MCF 10A (cell line): ENCODE measurements around the gene MED13L. TPM values are rescaled to one million over a fixed set of nuclear protein-coding genes. Genes with fewer than 3 reads are reported as not detected.

Experiments
- BruUV-seq: library from RNA; stranded (reverse); fragments of 400-500 nt; replicated peaks from 2 replicates; lab custom pipeline; 2021; lab: Mats Ljungman, UMichigan
- CTCF ChIA-PET: fragments of 300-600 bp; sonication (Branson Sonifier 250); formaldehyde crosslinking; extraction: SDS; loops from one replicate; lab custom pipeline; 2021; ENCODE audit warnings: antibody characterized with exemption, inconsistent platforms; lab: Yijun Ruan, JAX
- POLR2A ChIA-PET: fragments of 300-600, 350-650 bp; sonication (Branson Sonifier 250); formaldehyde crosslinking; extraction: SDS; loops from one replicate; lab custom pipeline; 2020; ENCODE audit warnings: antibody characterized with exemption, inconsistent platforms; lab: Yijun Ruan, JAX
- DNase-seq: peaks from one replicate; pipeline ENCODE4 v3.0.0-alpha.2; 2018; ENCODE audit not compliant: unreplicated experiment
- H3K27ac Mint-ChIP-seq: one replicate; pipeline ENCODE4 v1.8.0; 2022; ENCODE audit warnings: mild to moderate bottlenecking, low read depth, mixed read lengths; ENCODE audit not compliant: unreplicated experiment
- H3K27me3 Mint-ChIP-seq: one replicate; pipeline ENCODE4 v1.8.0; 2022; ENCODE audit warnings: mixed read lengths; ENCODE audit not compliant: insufficient read depth, unreplicated experiment
- H3K36me3 Mint-ChIP-seq: one replicate; pipeline ENCODE4 v1.8.0; 2022; ENCODE audit warnings: mild to moderate bottlenecking, moderate library complexity, mixed read lengths; ENCODE audit not compliant: insufficient read depth, unreplicated experiment
- H3K4me1 Mint-ChIP-seq: one replicate; pipeline ENCODE4 v1.8.0; 2022; ENCODE audit warnings: mixed read lengths; ENCODE audit not compliant: insufficient read depth, unreplicated experiment
- H3K4me3 Mint-ChIP-seq: one replicate; pipeline ENCODE4 v1.8.0; 2022; ENCODE audit warnings: mild to moderate bottlenecking, moderate library complexity, mixed read lengths; ENCODE audit not compliant: unreplicated experiment
- H3K9me3 Mint-ChIP-seq: one replicate; pipeline ENCODE4 v1.8.0; 2022; ENCODE audit warnings: mixed read lengths; ENCODE audit not compliant: unreplicated experiment
- intact Hi-C: fragments of 100-400 bp; cut with micrococcal nuclease; formaldehyde crosslinking; loops from 2 replicates; pipeline ENCODE4 v1.14.1; 2022
- total RNA-seq: library from RNA; stranded (reverse); gene quantifications from 2 replicates; pipeline ENCODE4 v1.2.3, GENCODE V29; 2022
- TF ChIP-seq, protein P1 (sequence below): fragments of 200-600 bp; IDR thresholded peaks from one replicate; pipeline ENCODE4 v1.8.0; 2022; ENCODE audit warnings: antibody characterized with exemption, mild to moderate bottlenecking; ENCODE audit not compliant: unreplicated experiment

Gene MED13L
- total RNA-seq, 1 experiment from 2014 or later = 91.6 TPM

DNA sequence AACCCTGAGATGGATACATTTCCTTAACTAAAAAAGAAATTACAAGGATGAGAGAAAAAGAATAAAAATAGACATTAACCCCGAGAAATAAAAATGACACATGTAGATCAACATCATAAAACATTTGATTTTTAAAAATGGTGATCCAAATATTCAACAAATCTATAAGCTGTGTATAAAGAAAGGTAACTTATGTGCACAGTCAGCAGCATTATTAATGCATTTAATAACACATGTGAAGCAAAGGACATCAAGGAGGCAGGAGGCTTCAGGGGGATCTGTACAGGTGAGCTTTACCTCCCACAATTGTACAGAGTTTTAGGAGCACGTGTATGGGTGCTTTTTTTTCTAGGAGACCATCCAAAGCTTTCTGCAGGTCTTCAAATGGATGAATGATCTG is 76.1 kb downstream of the MED13L start:
- H3K36me3 Mint-ChIP-seq = peaks cover 7% of the 10 kb centered on the region
- H3K4me1 Mint-ChIP-seq = peaks cover 11% of the 10 kb centered on the region
- intact Hi-C loops = no loop called here
- H3K27ac Mint-ChIP-seq = no peak overlapping the region
- H3K4me3 Mint-ChIP-seq = no peak overlapping the region
- DNase-seq = no peak
- H3K27me3 Mint-ChIP-seq = no peaks in the 10 kb centered on the region
- ChIA-PET CTCF (interaction anchor here (0.6 to 2.1 kb wide), 4 partner anchors 25 to 120 kb away, joined by 3 to 10 read pairs (median 3); no protein-coding TSS in a partner anchor), POLR2A (interaction anchor here (0.9 to 1.1 kb wide), 2 partner anchors 9 to 36 kb away, joined by 3 read pairs; no protein-coding TSS in a partner anchor)
- TF ChIP-seq, protein P1, sequence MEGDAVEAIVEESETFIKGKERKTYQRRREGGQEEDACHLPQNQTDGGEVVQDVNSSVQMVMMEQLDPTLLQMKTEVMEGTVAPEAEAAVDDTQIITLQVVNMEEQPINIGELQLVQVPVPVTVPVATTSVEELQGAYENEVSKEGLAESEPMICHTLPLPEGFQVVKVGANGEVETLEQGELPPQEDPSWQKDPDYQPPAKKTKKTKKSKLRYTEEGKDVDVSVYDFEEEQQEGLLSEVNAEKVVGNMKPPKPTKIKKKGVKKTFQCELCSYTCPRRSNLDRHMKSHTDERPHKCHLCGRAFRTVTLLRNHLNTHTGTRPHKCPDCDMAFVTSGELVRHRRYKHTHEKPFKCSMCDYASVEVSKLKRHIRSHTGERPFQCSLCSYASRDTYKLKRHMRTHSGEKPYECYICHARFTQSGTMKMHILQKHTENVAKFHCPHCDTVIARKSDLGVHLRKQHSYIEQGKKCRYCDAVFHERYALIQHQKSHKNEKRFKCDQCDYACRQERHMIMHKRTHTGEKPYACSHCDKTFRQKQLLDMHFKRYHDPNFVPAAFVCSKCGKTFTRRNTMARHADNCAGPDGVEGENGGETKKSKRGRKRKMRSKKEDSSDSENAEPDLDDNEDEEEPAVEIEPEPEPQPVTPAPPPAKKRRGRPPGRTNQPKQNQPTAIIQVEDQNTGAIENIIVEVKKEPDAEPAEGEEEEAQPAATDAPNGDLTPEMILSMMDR = no peak
- no peaks in the 10 kb centered on the region for H3K9me3 Mint-ChIP-seq
- no TSS peak for BruUV-seq

DNA sequence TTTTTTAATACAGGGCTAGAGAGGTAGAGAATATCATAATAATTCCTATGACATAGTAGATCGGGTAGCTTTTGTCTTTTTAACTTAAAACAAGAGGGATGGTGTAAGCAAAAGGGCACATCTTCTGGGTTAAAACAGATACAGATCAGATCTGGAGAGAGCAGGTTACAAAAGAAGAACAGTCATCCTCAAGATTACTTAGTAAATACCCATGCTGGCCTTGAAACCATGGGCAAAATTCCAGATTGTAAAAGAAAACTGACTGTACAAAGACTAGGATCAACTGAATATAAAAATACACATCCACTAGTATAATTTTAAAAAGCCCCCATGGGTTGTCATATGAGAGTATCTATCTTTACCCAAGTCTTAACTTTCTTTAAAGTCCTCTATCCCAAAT is 76.7 kb downstream of the MED13L start:
- CTCF ChIA-PET = interaction anchor here (0.6 to 2.1 kb wide), 2 partner anchors 35 to 37 kb away, joined by 3 to 10 read pairs; no protein-coding TSS in a partner anchor
- POLR2A ChIA-PET = interaction anchor here (0.6 to 1.1 kb wide), 3 partner anchors 8 to 165 kb away, joined by 3 read pairs; no protein-coding TSS in a partner anchor
- intact Hi-C loops = no loop called here
- Mint-ChIP-seq H3K27me3 (no peaks in the 10 kb centered on the region), H3K36me3 (peaks cover 7% of the 10 kb centered on the region), H3K9me3 (no peaks in the 10 kb centered on the region), H3K4me3 (no peak overlapping the region), H3K27ac (no peak overlapping the region), H3K4me1 (peaks cover 11% of the 10 kb centered on the region)
- no peak for DNase-seq
- TF ChIP-seq, protein P1 = no peak
- no TSS peak for BruUV-seq

DNA sequence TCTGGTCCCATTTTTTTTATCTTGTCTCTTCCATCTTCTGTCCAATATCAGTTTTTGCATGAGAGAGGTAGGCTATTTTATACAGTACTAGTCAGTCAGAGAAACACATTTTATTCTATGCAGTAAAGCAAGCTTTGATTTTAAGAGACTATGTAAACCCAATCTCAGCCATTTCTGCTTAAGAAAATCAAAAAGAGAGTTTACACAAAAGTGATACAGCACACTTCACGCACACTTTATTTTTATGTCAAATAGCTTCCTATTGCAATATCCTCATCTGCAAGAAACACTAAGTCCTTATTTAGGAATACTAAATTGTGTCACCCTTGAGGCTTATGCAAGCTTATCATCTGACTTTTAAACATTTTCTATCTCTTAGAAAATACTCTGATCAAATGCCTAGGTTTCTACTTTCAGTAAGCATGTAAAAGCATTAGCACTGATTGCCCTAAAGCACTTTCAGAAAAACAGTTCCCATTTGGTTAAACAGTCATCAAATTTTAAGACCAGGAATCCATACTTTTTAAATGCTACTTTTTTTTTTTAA is 78.3 kb downstream of the MED13L start:
- BruUV-seq = no TSS peak

More for the DNA sequence above, 78.3 kb downstream of the MED13L start:
- no peak overlapping the region for H3K27ac Mint-ChIP-seq
- peaks cover 11% of the 10 kb centered on the region for H3K4me1 Mint-ChIP-seq
- peaks cover 7% of the 10 kb centered on the region for H3K36me3 Mint-ChIP-seq
- no peak for DNase-seq
- CTCF ChIA-PET = interaction anchor here (0.7 to 1.2 kb wide), 2 partner anchors 27 to 169 kb away, joined by 3 read pairs; no protein-coding TSS in a partner anchor
- intact Hi-C loops = no loop called here
- H3K27me3 Mint-ChIP-seq = no peaks in the 10 kb centered on the region
- H3K4me3 Mint-ChIP-seq = no peak overlapping the region
- TF ChIP-seq, protein P1 = no peak
- no peaks in the 10 kb centered on the region for H3K9me3 Mint-ChIP-seq
- POLR2A ChIA-PET = interaction anchor here (0.9 kb wide), 1 partner anchor 22 kb away, joined by 6 read pairs; no protein-coding TSS in a partner anchor
